GM19025 (cell line): ENCODE data around the gene ELF1.

ENCODE experiments used
- ATAC-seq: cut with Tn5 transposase; IDR thresholded peaks from one replicate; pipeline ENCODE4 v1.9.1; 2021; ENCODE audit warnings: mild to moderate bottlenecking, low read depth, moderate library complexity; ENCODE audit not compliant: unreplicated experiment

The ELF1 gene

GRCh38 chr13:41019011-41019487 is at the start of gene ELF1:
TSS of gene ELF1 (minus strand) at chr13:41019316. CDS start at chr13:40982054, 37,262 bp downstream.
- peak; percentile 88 for ATAC-seq

GRCh38 chr13:41065078-41065477 is 46.0 kb upstream of the ELF1 start:
- ATAC-seq: no peak

GRCh38 chr13:41064493-41064892 is 45.4 kb upstream of the ELF1 start:
- ATAC-seq: no peak

- ATAC-seq: peak; percentile 32
Measured at GRCh38 chr13:41061914-41062837, 43.1 kb upstream of the ELF1 start.

GRCh38 chr13:41061075-41061913 is 42.2 kb upstream of the ELF1 start, which contains the start of gene WBP4:
TSS of gene WBP4 (plus strand) at chr13:41061509. CDS start at chr13:41061674, 165 bp downstream.
- peak; percentile 71 for ATAC-seq

- peak; percentile 20 for ATAC-seq
Measured at GRCh38 chr13:41060724-41061074, 41.6 kb upstream of the ELF1 start.

GRCh38 chr13:41060082-41060723 is 41.1 kb upstream of the ELF1 start:
- peak; percentile 42 for ATAC-seq

GRCh38 chr13:41059456-41060081 is 40.5 kb upstream of the ELF1 start:
- no peak for ATAC-seq

GRCh38 chr13:41058295-41059070 is 39.4 kb upstream of the ELF1 start:
- ATAC-seq: no peak

- ATAC-seq: no peak
Measured at GRCh38 chr13:41056826-41057711, 38.0 kb upstream of the ELF1 start.

- ATAC-seq: no peak
Measured at GRCh38 chr13:41056194-41056593, 37.1 kb upstream of the ELF1 start.

GRCh38 chr13:41054919-41055619 is 36.0 kb upstream of the ELF1 start:
- ATAC-seq: no peak

- ATAC-seq: no peak
Measured at GRCh38 chr13:41054212-41054877, 35.2 kb upstream of the ELF1 start.

GRCh38 chr13:41053384-41053826 is 34.3 kb upstream of the ELF1 start:
- peak; percentile 61 for ATAC-seq

- ATAC-seq: no peak
Measured at GRCh38 chr13:41052441-41052840, 33.3 kb upstream of the ELF1 start.

- ATAC-seq: no peak
Measured at GRCh38 chr13:41049480-41050440, 30.6 kb upstream of the ELF1 start.
